ENCODE results near the gene SLC7A4.

SLC7A4 gene

DNA sequence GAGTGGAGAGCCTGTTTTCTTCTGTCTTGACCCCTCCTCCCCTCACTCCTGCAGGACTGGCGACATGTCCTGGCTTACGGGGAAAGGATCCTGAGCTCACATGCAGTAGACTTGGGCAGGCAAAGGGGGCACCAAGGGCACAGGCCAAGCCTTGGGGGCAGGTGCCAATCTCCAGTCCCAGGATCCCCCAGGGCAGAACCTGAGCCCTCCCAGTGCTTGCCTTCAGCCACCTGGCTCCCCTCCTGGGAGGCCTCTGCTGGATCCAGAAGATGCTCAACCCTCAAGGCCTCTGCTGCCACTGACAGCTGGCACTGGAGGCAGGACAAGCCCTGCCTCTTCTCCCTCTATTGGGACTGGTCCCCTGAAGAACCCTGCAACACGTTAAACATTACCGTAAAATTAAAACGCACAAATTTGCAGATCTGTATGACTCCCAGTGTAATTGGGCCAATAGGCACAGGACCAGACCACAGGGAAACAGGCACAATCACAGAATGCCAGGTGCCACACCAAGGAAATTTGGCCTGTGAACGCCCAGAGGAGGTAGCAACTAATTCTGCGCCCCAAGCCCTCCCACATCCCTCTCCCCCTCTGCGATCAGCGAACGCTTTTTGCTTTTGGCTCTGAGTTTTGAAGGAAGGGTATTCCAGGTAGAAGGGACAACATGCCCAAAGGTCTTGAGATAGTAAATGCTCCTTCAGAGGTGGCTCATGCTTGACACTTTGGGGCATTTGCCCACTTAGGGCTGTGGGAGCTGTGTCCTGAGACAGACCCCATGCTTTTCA lies 51.2 kb downstream of the SLC7A4 start:
- DNase-seq = no peak

DNA sequence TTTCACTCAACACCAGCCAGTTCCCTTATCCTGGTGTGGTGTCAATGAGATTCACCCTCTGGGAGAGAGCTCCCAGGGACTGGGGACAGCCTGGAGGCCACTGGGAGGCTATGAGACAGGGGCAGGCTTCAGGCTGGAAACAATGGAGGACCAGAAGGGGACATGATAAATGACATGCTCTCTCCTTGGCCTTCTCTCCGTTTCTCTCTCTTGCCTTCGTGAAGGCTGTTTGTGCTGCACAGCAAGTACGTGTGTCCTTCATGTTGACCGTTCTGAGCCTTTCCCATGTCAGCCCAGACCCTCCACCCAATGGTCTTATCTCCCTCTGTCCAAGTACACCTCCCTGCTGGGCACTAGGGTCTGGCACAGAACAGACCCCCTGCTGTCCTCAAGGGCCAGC lies 51.8 kb downstream of the SLC7A4 start:
- DNase-seq = no peak

GRCh38 chr22:20979940-20980453 lies 52.4 kb downstream of the SLC7A4 start:
- DNase-seq = no peak

DNA sequence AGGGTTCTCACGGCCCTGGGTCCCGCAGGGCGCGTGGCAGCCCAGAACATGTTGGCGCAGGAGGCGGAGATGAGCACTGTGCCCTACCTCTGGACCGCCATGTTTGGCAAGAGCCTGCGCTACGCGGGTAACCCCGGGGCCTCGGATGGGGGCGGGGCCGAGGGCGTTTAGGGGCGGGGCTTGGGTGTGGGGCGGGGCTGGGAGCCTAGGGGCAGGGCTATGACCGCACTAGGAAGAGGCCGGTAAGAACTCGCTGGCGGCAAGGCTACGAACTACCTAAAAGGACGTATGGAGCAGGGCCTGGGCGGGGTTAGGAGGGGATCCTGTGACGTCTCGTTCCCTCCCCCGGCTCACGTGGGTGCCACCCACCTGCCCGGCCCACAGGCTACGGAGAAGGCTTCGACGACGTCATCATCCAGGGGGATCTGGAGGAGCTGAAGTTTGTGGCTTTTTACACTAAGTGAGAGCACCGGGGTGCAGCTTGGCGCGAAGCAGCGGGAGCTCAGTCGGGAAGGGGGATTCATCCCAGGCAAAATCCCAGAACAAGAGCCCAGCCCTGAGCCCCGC lies 53.0 kb downstream of the SLC7A4 start:
- no peak for DNase-seq
